ENCODE measurements around the gene PPIL1. TPM values are rescaled to one million over a fixed set of nuclear protein-coding genes. Genes with fewer than 3 reads are reported as not detected.
"Not testable (repeated sequence)": the region's sequence is repeated elsewhere in the genome, so short reads cannot be mapped to it uniquely, and the experiment has no call there.

PPIL1 gene
- total RNA-seq, 2 donors from 2014 or later, result 41.1 to 53.7 TPM

DNA sequence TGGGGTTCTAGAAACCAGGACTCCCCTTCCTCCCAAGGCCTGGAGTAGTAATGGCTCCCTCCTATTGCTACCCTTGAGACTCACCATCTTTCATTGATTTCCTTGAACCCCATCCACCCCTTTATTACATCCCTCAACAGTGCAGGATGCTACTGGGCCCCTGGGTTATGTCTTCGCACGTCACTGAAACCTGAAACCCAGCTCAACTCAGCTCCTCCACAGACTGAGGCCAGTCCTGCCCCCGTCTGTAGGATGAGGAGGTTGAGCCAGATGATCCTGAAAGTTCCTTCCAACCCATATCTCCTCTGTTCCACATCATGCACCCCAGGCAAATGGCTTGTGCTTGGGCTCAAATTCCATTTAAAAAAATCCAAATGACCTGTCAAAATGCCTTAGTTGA, 56.8 kb downstream of the PPIL1 start:
- TF ChIP-seq, protein P1, sequence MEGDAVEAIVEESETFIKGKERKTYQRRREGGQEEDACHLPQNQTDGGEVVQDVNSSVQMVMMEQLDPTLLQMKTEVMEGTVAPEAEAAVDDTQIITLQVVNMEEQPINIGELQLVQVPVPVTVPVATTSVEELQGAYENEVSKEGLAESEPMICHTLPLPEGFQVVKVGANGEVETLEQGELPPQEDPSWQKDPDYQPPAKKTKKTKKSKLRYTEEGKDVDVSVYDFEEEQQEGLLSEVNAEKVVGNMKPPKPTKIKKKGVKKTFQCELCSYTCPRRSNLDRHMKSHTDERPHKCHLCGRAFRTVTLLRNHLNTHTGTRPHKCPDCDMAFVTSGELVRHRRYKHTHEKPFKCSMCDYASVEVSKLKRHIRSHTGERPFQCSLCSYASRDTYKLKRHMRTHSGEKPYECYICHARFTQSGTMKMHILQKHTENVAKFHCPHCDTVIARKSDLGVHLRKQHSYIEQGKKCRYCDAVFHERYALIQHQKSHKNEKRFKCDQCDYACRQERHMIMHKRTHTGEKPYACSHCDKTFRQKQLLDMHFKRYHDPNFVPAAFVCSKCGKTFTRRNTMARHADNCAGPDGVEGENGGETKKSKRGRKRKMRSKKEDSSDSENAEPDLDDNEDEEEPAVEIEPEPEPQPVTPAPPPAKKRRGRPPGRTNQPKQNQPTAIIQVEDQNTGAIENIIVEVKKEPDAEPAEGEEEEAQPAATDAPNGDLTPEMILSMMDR (IDR thresholded peaks at IDR 0.05), result no peak
- no peak for DNase-seq (ENCODE audit: low spot score)
- Histone ChIP-seq H3K4me1 (peaks cover 0 to 19% of the 10 kb centered on the region in 2 donors), H3K36me3 (no peaks in the 10 kb centered on the region), H3K4me3 (no peak overlapping the region), H3K9me3 (no peaks in the 10 kb centered on the region), H3K27me3 (no peaks in the 10 kb centered on the region), H3K27ac (no peak overlapping the region)

DNA sequence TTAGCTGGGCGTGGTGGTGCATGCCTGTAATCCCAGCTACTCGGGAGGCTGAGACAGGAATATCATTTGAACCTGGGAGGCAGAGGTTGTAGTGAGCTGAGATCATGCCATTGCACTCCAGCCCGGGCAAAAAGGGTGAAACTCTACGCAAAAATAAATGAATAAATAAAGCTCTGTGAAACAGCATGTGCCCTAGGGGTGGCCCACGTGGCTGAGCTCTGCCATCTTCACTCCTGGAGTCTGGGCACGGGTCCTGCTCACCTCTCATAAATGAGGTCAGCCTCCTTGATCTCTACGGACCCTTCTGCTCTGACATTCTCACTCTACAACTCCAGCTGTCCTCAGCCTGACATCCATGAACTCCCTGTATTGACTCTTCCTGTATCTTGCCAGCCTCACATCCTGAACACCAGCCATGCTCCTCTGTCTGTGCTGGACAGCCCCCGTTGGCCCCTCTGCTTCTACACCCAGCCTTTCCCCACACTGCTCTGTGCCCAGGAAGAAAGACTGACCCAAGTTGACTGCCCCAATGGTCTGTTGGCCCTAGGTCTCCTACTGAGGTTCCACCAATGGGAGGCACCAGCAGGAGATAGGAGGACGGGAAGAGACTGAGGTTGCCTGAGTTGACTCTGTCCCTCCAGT, 57.3 kb downstream of the PPIL1 start:
- no peak overlapping the region for H3K27ac ChIP-seq
- no peaks in the 10 kb centered on the region for H3K36me3 ChIP-seq
- no peak overlapping the region for H3K4me3 ChIP-seq
- no peaks in the 10 kb centered on the region for H3K27me3 ChIP-seq
- H3K4me1 ChIP-seq, result peaks cover 0 to 15% of the 10 kb centered on the region in 2 donors
- TF ChIP-seq, protein P1 (IDR thresholded peaks at IDR 0.05), result no peak
- DNase-seq (ENCODE audit: low spot score), result no peak
- no peaks in the 10 kb centered on the region for H3K9me3 ChIP-seq

DNA sequence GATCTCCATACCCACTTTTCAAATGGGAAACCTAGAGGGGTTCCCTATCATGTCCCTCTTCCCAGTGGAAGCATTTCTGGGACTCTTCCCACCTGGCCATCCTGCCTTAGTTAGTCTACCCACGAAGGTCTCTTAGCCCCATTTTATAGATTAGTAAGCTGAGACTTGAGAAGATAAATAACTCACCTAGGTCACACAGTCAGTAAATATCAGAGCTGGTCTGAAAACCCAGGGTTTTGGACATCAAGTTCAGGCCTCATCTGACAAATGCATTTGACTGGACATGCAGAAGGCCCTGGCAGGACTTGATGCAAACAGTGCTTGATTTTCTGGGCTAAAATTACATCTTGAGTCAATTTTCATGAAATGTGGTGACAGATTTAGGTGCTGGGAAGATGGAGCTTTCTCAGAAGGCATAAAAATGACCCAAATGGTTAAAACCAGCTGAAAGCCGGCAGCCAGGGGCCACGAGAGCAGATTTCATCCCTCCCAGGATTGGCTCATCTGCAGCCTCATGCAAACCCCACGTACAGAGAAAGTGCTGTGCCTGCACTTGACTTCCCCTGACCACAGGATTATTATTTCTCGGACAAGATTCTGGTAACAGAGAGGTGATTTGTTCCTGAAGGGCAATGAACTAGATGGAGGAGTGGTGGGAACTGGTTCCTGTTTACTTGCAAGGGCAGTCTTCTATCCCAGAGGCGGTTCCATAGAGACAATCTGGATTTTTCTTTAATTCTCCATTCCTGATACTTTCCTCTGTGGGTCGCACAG, 58.5 kb downstream of the PPIL1 start:
- H3K4me1 ChIP-seq, result peaks cover 0 to 3% of the 10 kb centered on the region in 2 donors
- H3K27ac ChIP-seq, result no peak overlapping the region
- H3K4me3 ChIP-seq, result no peak overlapping the region
- no peaks in the 10 kb centered on the region for H3K9me3 ChIP-seq
- no peaks in the 10 kb centered on the region for H3K27me3 ChIP-seq
- no peak for DNase-seq (ENCODE audit: low spot score)
- TF ChIP-seq, protein P1 (IDR thresholded peaks at IDR 0.05), result no peak
- no peaks in the 10 kb centered on the region for H3K36me3 ChIP-seq

DNA sequence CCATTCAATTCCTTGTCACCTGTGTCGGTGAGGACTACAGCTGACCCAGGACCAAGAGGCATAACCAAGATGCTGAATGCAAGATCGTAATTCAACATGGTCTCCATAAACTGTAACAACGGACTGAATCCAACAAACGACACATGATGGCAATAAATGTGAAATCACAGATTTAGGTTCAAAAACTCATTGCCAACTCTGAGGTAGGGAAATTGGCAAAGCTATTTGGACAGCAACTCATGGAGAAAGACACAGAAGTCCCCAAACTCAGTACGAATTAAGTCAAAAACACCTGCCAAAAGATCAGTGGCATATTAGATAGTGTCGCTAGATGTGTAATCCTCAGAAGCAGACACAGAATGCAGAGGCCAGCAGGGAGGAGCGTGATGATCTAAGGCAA, 60.4 kb downstream of the PPIL1 start:
- no peaks in the 10 kb centered on the region for H3K27me3 ChIP-seq
- peaks cover 0 to 8% of the 10 kb centered on the region in 2 donors for H3K4me1 ChIP-seq
- H3K4me3 ChIP-seq, result no peak overlapping the region
- no peaks in the 10 kb centered on the region for H3K36me3 ChIP-seq
- no peak overlapping the region for H3K27ac ChIP-seq
- TF ChIP-seq, protein P1 (IDR thresholded peaks at IDR 0.05), result no peak
- no peak for DNase-seq (ENCODE audit: low spot score)
- no peaks in the 10 kb centered on the region for H3K9me3 ChIP-seq

DNA sequence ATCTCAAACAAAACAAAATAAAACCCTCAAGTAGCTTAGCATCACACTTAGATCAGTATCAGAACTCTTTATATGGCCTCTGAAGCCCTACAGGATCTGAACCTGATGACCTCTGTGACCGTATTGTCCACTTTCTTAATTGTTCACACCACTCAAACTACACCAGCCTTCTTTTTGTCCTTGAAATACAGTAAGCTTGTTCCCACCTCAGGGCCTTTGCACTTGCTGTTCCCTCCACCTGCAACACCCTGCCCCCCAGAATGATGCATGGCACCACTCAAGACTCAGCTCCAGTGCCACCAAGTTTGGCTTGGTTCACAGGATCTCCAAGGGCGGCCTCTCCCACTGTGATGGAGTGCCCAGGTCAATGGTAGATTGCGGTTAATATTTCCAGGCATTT, 61.1 kb downstream of the PPIL1 start:
- Histone ChIP-seq H3K4me3 (no peak overlapping the region), H3K27me3 (no peaks in the 10 kb centered on the region), H3K36me3 (no peaks in the 10 kb centered on the region), H3K4me1 (peaks cover 0 to 8% of the 10 kb centered on the region in 2 donors), H3K27ac (no peak overlapping the region), H3K9me3 (no peaks in the 10 kb centered on the region)
- TF ChIP-seq, protein P1 (IDR thresholded peaks at IDR 0.05), result no peak
- no peak for DNase-seq (ENCODE audit: low spot score)

DNA sequence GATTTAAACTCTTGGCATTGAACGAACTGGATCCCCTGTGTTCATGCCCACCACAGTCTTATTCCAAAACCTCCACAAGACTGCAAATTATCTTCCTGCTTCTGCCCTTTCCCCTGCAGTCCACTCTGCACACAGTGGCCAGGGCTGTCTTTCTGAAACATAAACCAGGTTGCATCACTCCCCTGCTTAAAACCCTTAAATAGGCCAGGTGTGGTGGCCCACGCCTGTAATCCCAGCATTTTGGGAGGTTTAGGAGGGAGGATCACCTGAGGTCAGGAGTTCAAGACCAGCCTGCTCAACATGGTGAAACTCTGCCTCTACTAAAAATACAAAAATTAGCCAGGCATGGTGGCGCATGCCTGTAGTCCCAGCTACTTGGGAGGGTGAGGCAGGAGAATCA, 61.6 kb downstream of the PPIL1 start:
- H3K4me1 ChIP-seq, result not testable (repeated sequence)

More for the DNA sequence above, 61.6 kb downstream of the PPIL1 start:
- not testable (repeated sequence) for DNase-seq (ENCODE audit: low spot score); H3K27me3 ChIP-seq; H3K9me3 ChIP-seq; H3K27ac ChIP-seq; H3K4me3 ChIP-seq; H3K36me3 ChIP-seq

Data from right atrium auricular region (tissue), 2 donors.